Hippocampal formation (tissue), 2 donors: Measurements from ENCODE around the gene OPTC.
A peak's percentile ranks its signal among the peaks of the same experiment; 100 is the strongest.
"Not testable (repeated sequence)": the region's sequence is repeated elsewhere in the genome, so short reads cannot be mapped to it uniquely, and the experiment has no call there.

Experiments
- DNase-seq, 2 donors: peaks; one replicate each; lab custom pipeline; 2025; lab: John Stamatoyannopoulos, UW

OPTC gene

GRCh38 chr1:203465146-203465798 is 28.7 kb upstream of the OPTC start:
- no peak for DNase-seq

DNA sequence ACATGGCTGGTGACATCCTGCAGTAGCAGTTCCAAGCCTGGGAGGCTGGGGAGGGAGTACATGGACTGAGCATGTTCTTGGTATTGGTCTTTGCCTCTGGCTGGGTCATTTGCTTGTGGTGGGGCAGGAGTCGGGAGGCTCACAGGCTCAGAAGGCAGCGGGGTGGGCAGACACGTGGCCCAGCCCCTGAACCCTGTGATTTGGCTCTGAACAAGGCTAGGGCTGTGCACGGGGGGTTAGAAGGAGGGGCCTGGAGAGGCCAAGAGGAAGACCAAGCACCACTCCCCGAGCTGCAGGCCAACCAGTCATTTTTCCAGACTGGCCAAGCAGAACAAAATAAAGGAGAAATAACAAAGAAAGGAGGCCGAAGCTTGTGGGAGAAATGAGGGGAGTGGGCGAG is 28.0 kb upstream of the OPTC start:
- no peak for DNase-seq

GRCh38 chr1:203466906-203467549 is 26.9 kb upstream of the OPTC start:
- not testable (repeated sequence) for DNase-seq

GRCh38 chr1:203467550-203467921 is 26.4 kb upstream of the OPTC start:
- no peak for DNase-seq

- no peak for DNase-seq
Observed at GRCh38 chr1:203468326-203468725, 25.6 kb upstream of the OPTC start.

GRCh38 chr1:203470240-203470639 is 23.7 kb upstream of the OPTC start:
- DNase-seq, result no peak

DNA sequence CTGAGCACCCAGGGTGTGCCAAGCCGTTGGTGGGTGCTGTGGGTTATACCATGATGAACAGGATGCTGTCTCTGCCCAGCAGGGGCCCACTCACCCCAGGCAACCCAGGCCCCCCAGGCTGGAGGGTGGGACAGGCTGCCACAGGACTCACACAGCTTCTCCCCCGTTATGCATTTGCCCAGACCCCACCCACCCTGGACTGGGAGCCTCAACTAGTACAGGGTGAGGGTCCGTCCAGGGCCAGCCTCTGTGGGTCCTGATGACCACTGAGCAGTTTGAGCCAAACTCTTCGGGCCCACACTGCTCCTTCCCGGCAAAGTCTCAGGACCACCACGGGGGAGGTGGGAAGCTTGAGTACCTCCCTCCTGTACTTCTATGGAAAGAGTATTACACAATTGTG is 22.1 kb upstream of the OPTC start:
- no peak for DNase-seq

DNA sequence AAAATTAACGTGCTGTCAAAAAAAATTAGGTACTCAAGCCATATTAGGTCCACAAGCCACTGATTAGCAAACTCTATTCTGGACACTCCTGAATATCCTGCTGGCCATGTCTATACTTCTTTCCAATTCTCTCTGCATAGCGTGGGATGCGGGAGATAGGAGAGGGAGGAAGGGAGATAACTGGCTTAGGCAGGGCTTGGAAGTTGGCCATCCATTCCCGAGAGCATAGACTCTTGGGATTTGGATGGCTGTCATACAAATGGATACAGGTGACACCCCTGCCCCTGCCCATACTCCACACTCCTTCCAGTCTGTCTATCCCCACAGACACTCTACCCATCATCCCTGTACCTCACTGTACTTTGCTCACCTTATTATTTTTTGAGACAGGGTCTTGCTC is 20.7 kb upstream of the OPTC start:
- no peak for DNase-seq

- DNase-seq, result no peak
Observed at GRCh38 chr1:203473781-203474305, 20.1 kb upstream of the OPTC start.

DNA sequence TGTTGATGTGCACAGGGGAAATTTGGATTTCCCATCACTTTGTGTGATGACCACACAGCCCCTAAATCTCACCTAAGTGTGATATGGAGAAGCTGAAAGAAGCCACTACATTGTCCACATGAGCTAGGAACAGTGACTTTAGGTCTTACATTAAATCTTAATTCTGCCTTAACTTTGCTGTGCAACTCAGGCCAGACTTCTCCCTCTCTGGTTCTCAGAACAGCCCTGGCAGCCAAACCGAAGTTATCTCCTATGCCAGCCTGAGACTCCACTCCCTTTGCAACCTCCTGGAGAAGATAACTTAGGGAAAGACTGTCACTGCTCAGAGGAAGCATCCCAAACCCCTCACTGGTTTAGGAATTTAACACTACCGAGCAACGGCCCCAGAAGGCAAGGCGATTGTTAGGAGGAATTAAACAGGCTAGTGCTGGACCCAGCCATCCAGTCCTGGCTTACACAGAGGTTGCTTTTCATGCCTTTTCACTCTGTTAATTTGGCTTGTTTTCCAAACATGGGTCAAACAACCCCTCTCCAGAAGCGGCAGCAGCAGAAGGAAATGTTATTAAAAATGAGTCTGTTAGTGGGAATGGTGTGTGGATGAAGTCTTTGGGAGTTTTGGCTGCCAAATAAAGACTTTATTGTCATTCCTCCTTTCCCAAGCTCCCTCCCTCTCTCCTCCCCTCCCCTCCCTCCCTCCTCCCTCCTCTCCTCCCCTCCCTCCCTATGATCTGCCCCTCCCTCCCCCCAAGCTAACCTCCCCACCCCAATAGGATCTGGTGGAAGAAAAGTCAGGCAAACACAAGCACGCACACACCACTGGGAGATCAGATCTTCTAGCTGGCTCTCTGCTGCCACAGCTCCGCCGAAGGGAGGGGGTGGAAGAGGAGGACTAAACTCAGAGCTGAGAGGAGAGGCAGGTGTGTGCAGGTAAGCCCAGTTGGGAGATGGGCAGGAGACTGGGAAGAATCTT is 18.7 kb upstream of the OPTC start, which contains the start of gene PRELP:
Gene PRELP (plus strand): TSS at position 795 of the 970 bp plus-strand sequence. CDS start 7,379 bp downstream, outside the sequence.
- peak; percentile 53 to 78 for DNase-seq

- DNase-seq, result no peak
Observed at GRCh38 chr1:203476216-203476814, 17.6 kb upstream of the OPTC start.

DNA sequence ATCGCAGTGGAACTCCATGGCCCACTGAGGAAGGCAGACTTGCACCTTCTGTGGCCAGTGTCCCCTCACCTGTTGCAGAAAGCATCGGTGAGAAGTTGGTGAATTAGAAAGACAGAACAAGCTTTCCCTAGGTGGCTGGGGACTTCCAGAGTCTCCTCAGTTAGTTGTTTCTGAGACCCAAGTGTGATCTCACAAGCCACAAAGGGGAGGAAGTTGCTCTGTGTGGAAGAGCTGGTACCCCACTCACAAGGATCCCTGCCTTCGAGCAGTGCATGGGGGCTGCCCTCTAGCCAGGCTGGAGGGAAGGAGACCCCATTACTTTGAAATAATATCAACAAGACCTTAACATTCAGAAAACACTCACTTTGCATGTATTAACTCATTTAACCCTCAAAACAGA is 16.2 kb upstream of the OPTC start:
- no peak for DNase-seq

- no peak for DNase-seq
Observed at GRCh38 chr1:203478231-203478630, 15.7 kb upstream of the OPTC start.

- DNase-seq, result no peak
Observed at GRCh38 chr1:203478986-203479385, 15.0 kb upstream of the OPTC start.

DNA sequence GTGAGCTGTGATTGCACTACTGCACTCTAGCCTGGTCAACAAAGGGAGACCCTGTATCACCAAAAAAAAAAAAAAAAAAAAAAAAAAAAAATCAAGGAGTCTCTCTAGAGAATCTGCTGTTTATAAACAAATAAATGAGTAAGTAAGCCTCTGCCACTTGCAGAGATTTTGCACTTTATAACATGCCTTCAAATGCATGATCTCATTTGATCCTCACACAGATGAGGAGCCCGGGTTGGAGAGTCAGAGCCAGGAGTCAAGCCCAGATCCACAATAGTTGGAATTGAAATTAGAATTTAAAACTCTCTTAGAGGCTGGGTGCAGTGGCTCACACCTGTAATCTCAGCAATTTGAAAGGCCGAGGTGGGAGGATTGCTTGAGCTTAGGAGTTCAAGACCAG is 14.3 kb upstream of the OPTC start:
- DNase-seq, result no peak

- DNase-seq, result no peak
Observed at GRCh38 chr1:203480084-203480483, 13.9 kb upstream of the OPTC start.

DNA sequence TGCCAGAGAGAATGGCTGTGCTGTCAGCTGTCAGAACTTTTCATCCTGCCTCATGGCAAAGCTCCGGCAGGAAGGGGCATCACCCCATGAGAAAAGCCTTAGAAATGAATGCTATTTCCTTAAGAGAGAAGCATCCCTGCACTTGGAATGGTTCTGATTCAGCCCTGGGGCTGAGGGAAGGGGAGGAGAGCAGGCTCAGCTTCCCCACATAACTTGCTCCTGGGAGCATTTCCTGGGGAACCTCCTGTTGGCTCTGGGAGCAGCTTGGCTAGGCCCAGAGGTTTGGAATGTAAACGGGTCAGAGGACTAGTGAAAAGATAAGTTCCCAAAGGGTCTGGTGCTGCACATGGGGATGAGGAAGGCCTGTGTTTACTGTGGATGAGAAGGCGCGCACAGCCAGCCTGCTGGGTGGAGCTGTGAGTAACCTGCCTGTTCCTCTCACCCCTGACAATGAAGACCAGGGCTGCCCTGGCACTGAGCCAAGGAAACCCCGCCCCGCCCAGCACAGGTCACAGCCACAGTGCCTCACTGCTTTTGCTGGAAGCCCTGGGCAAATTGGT is 13.3 kb upstream of the OPTC start:
- no peak for DNase-seq

- no peak for DNase-seq
Observed at GRCh38 chr1:203481196-203481595, 12.8 kb upstream of the OPTC start.

- DNase-seq, result no peak
Observed at GRCh38 chr1:203486618-203487370, 7.2 kb upstream of the OPTC start.

GRCh38 chr1:203488539-203488938 is 5.4 kb upstream of the OPTC start:
- no peak for DNase-seq

- DNase-seq, result no peak
Observed at GRCh38 chr1:203490607-203491006, 3.3 kb upstream of the OPTC start.
